HL-60 (cell line): ENCODE data around the gene TM4SF4.

Source experiments
- CTCF ChIP-seq: IDR thresholded peaks from one replicate; pipeline ENCODE4 v1.5.1; 2011; ENCODE audit warnings: low read length, control low read depth, inconsistent platforms; ENCODE audit not compliant: insufficient read depth
- SPI1 ChIP-seq: IDR thresholded peaks from 2 replicates; pipeline ENCODE4 v1.6.1; 2012; ENCODE audit warnings: low read depth, mild to moderate bottlenecking, borderline replicate concordance

- TF ChIP-seq CTCF, result no peak
- TF ChIP-seq SPI1, result no peak
These were observed 31.0 kb upstream of the TM4SF4 start for GRCh38 chr3:149443545-149443912.
